Measurements from ENCODE around the gene RBFOX2.
"Not testable (repeated sequence)": the region's sequence is repeated elsewhere in the genome, so short reads cannot be mapped to it uniquely, and the experiment has no call there.

RBFOX2 gene

DNA sequence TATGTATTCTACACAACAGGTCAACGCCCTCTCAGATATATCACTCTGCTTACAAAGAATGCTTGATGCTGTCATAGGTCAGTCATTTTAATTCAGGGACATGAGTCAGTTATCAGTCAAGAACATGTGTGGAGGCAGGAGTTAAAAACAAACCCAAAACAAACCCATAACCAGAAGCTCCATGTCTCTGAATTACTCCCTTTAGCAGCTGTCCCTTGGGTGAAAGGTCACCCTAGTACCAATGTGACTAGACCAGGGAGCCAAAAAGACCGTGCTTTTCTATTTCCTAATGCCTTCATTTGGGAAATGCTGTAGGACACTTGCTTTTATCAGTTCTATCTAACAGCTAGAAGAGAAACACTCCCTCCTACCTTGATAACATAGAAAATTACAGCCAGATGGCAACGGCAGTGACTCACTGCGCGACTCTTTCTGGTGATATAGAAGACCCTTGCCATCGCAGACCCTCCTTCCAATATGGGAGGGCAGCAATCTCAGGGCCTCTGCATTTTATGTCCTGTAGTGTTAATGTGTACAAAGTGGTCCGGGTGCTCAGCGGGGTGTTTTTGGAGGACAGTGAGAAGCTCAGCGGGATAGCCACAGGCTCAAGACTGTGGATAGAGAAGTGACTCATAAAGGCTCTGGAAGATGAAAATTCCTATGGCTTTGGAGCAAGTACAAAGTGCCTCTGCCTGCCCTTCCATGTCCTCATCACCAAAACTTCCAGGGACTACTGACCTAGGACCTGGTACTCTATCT lies 286.1 kb downstream of the RBFOX2 start:
- DNase-seq (ENCODE audit: low spot score) (peak; percentile 84), FAIRE-seq (peak; percentile 85)

DNA sequence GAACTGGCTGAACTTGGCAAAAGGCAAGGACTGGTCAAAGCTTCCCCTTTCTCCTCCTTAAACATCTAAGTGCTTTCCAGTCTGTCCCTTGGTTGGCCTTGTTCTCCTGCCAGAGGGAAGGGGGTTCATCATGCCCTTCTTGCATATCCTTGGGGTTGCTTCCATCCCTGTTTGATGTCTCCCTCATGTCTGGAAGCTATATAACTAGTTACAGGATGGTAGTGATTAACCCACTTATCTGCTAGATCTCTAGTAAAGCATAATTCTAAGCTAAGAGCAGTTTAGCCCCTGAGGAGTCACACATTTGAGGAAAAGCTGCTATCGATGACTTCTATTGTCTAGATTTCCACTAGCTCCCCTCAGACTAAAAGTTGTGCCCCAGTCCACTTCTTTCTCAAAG lies 288.0 kb downstream of the RBFOX2 start:
- DNase-seq (ENCODE audit: low spot score) (no peak), FAIRE-seq (no peak)

DNA sequence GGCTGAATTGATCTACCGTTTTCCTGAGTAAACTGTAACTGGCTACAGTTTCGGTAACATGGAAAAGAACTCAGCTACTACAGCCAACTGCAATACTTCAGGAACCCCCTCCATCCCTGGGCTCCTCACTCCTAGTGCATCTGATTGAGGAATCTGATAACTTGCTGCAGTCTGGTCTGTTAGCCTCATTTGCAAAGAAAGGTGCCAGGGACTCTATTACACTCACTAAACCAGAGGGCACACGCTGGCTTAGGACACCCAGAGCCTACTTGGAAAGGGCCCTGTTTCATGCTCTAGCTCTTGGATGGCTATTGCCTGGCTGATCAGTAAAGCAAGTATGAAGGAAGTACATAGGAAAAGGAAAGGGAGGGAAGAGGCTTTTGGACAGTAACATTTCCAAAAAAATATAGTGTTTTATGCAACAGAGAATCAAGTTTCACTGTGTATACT lies 288.7 kb downstream of the RBFOX2 start:
- no peak for FAIRE-seq
- DNase-seq (ENCODE audit: low spot score): no peak

DNA sequence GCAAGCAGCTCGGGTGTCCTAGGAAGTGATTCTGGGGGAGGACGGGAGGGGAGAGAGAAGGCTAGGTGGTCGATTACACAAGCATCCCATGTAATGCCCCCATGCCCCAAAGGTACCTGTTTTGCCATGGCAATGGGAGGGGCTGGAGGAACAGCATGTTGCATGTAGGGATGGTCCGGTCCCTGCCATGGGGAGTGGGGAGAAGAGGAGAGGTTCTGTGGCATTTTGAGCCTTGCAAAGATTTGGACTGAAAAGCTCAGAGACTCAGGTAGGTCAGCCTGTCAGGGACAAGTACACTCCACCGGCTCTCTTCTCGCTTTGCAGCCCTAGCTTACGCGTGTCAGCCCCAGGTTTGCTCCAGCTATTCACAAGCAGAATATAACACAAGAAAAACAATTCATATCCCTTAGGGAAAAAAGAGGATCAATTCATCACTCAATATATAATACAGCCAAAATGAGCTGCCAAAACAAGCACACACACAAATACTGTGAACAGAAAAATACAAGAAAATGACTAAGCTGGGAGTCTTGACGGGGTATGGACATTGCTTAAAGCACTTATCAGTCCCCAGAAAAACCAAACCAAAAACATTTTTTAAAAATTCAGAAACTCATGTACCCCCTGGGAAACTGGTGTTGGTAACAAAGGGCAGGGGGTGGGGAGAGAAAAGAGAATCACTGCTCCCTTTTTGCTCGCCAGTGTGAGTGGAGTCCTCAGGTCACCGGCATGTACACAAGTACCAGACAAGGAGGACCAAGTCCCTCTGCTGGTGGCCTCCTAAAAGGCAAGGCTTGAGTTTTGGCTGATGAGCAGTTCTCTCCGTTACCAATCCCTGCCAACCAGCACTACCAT lies 289.3 kb downstream of the RBFOX2 start:
- FAIRE-seq: no peak
- DNase-seq (ENCODE audit: low spot score): no peak

DNA sequence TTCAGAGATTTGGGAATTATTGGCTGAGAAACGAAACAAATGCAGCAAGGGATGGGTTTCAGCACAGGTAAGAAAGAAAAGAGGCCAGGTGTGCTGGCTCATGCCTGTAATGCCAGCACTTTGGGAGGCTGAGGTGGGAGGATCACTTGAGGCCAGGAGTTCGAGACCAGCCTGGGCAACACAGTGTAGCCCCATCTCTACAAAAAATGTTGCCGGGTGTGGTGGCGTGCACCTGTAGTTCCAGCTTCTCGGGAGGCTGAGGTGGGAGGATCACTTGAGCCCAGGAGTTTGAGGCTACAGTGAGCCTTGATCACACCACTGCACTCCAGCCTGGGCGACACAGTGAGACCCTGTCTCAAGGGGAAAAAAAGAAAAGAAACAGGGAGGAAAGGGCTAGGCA lies 290.7 kb downstream of the RBFOX2 start:
- FAIRE-seq; DNase-seq (ENCODE audit: low spot score): not testable (repeated sequence)

DNA sequence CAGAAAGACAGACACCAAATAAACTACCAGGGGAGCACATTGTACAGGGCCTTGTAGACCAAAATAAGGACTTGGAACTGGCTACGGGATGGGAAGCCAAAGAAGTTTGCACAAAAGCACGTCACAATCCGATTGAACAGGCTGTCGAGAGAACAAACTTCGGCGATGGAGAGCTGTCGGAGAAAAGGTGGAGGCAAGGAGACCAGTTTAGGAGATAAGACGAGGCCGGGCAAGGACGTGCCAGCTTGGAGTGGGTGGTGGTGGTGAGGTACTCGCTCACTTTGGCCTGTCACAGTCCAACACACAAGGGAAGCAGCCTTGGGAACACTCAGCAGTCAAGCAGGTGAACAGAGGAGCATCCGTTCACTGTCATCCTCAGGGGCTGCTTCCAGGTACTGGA lies 291.9 kb downstream of the RBFOX2 start:
- FAIRE-seq (no peak), DNase-seq (ENCODE audit: low spot score) (no peak)

DNA sequence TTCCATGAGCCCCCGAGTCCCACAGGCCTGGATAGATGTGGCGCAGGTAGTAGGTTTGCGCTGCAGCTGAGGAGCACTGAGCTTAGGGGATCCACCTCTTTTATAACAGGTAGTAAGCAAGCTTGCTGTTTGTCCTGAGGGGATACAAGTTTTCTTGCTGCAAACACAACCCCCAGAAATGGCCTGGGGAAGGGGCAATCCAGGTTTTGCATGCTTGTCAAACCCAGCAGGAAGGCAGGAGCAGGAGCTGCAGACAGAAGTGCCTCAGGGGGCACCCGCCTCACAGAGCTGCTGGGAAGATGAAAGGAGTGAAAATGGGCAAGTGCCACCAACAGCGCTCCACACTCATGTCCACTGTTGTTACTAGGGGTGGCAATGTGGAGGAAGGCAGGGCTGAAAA lies 292.5 kb downstream of the RBFOX2 start:
- no peak for DNase-seq (ENCODE audit: low spot score)
- no peak for FAIRE-seq

DNA sequence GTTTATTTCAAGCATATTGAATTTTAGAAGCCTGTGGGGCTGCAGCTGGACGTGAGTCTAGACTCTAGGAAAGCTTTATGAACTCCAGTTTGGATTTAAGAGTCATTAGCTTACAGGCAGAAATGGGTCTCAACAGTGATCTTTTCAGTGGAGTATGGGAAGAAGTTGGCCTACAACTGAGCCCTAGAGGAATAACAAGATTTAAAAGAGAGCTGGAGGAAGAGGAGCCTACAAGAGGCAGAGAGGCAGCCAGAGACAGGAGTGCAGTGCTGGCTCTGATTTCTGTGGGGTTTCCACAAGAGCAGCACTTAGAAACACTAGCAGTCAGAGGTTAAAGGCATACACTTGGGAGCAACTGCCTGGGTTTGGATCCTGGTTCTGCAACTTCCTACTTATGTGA lies 293.1 kb downstream of the RBFOX2 start:
- DNase-seq (ENCODE audit: low spot score) (no peak), FAIRE-seq (no peak)

DNA sequence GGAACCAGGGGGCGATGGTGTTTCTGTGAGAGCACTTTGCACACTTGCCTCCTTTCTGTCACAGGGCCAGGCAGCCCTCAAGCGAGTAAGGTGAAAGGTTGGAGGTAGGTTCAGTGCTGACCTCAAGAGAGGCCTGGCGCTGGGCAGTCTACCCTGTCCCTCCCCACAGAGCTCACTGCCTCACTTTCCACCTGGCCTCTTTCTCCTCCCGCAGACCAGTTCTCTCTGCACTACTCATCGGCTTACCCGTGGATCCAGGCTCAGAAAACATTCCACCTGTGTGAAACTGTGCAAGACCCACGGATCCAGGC lies 294.2 kb downstream of the RBFOX2 start:
- DNase-seq (ENCODE audit: low spot score): no peak
- FAIRE-seq: no peak

DNA sequence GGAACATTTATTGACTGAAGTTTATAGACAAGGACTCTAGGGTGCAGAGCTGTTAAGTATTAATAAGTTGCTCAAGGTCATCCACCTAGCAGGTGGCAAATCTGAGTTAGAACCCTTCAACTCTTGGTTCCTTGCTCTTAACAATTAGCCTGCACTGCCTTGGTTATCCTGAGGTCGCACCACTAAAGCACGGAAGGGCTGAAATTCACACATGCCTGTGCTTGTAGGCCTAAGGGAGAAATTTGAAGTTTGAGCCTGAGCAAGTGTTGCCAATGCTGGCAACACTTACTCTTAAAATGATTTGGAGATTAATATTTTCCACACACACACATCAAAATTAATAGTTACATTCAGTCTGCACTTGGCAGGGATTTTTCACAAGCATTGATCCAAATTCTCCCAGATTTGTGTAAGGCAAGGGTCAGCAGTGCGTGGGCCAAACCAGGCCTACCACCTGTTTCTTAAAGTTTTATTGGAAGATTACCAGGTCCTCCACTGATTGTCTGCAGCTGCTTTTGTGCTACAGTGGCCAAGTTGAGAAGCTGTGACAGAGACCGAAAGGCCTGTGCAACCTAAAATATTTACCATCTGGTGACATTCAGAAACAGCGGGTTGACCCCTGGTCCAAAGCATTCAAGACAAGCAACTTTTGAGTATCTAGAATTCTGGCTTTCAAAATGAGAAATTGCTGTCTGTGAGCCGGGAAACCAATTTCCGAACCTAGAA lies 294.7 kb downstream of the RBFOX2 start:
- FAIRE-seq: no peak
- DNase-seq (ENCODE audit: low spot score): no peak

DNA sequence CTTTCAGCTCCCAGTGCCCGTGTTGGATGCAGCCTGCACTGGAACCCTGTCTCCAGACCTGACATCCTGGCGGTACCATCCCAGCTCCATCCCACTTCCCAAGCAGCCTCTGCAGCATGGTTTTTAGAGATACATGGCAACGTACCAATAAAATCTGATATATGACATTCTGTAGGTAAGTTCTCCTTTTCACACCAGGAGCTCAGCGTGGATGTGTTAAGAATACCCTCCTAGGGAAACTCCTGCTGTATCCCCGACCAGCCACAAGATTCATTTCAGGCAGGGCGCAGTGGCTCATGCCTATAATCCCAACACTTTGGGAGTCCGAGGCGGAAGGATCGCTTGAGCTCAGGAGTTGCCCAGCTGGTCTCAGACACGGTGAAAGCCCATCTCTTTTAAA lies 295.6 kb downstream of the RBFOX2 start:
- DNase-seq (ENCODE audit: low spot score) (no peak), FAIRE-seq (no peak)

DNA sequence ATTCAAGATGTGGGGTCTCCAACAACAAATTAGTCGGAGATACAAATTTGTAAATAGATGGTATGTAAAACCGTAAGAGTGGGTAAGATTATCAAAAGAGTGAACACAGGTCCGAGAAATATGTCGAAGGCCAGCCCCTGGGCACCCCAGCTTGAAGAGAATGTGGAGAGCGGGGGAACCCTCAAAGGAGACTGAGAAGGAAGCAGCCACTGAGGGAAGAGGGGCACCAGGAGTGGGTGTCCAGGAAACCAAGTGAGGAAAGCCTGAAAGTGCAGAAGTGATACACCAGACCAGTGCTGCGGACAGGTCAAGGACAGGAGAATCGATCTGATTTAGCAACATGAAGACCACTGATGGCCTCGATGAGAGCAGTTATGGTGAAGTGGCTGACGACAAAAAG lies 296.5 kb downstream of the RBFOX2 start:
- FAIRE-seq (no peak), DNase-seq (ENCODE audit: low spot score) (no peak)

DNA sequence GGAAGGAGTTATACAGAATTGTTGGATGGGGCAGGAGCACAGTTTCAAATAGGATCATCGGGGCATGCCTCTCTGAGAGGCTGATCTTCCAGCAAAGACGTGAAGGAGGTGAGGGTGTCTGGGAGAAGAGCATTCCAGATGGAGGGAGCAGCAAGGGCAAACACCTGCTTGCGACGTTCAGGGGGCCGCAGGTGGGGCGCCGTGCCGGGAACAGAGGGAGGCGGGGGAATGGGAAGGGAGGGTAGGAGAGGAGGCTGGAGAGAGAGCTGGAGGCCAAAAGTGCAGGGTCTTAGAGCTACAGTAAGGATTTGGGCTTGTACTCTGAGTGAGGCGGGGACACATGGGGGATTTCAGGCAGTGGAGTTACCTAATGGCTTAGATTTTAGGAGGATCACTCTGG lies 297.3 kb downstream of the RBFOX2 start:
- DNase-seq (ENCODE audit: low spot score): no peak
- no peak for FAIRE-seq

DNA sequence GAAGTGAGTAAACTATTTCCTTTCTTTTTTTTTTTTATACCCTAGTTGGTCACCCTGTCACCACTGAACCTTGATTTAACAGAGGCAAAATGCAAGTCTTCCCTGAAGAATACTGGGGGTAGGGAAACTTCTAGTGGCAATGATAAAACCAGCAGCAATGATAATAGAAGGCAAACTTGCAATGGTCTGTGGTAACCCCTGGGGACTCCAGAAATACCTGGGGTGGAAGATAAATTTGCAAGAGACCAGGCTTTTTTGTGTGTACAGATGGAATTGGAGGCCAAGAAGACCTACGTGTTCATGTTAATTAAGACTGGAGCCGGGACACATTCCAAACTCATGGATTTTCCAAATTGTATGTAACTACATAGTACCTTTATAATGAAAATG lies 299.3 kb downstream of the RBFOX2 start:
- DNase-seq (ENCODE audit: low spot score) (no peak), FAIRE-seq (no peak)

DNA sequence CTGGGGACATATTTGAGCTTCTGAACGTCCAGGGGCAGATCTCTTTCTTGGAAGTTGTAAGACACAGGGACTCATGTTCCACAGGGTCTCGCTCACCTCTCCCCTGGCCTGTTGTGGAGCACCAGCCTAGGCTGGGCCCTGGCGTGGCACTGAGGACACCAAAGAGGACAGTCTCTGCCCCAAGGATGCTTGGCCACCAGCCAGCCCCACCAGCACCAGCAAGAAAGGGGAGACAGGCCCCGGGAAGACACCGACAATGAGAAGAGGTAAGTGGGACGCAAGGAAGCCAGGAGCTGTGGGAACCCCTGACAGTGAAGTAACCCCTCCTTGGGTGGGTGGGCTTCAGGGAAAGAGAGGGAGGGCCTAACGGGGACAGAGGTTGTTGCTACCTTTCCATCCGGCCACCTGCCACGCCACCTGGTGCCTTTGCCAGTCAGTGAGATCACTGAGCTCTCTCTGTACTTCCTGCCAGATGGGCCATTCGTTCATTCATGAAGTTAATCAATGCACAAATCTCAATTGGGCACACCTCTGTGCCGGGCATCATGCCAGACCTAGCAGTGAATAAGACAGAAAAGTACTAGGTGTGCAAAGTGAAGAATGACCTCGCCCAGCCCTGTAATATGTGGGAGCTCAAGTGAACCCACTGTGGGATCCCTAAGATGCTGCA lies 299.9 kb downstream of the RBFOX2 start:
- FAIRE-seq (no peak), DNase-seq (ENCODE audit: low spot score) (no peak)

DNA sequence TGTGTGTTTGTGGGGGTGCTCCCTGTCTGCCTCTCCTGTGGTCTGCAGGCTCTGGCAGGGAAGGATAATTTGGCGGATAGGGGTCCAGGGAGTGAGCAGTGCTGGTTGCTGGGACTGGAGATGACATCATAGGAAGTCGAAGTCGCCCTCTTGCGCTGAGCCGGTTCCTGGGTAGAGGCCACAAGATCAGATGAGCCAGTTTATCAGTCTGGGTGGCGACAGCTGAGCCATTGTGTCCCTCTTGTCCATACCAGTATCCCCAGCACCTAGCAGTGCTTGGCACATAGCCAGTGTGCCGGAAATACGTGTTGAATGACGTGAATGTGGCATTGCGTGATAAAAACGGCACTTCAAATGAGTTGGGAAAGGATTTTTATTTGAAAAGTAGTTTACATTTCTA lies 301.2 kb downstream of the RBFOX2 start:
- no peak for FAIRE-seq
- no peak for DNase-seq (ENCODE audit: low spot score)

DNA sequence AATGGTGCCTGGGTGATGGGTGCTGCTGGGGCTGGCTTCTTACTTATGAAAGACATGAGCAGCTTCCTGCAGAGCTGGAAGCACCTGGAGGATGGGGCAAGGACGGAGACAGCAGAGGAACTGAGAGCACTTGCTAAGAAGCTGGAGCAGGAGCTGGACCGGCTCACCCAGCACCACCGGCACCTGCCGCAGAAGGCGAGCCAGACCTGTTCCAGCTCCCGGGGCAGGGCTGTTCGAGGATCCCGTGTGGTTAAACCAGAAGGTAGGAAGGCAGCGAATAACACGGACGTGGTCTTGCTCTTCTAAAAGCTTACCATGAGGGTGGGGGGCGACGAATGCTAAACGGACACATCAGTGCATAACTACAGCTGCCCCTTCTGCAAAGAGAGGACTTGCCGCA lies 301.7 kb downstream of the RBFOX2 start:
- no peak for FAIRE-seq
- DNase-seq (ENCODE audit: low spot score): no peak

DNA sequence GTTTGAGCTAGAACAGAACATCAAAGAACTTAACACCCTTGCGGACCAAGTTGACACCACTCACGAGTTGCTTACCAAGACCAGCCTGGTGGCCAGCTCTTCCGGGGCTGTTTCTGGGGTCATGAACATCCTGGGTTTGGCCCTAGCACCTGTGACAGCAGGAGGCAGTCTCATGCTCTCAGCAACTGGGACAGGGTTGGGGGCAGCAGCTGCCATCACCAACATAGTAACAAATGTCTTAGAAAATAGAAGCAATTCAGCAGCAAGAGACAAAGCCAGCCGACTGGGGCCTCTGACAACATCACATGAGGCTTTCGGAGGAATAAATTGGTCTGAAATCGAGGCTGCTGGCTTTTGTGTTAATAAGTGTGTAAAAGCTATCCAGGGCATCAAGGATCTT lies 302.2 kb downstream of the RBFOX2 start:
- FAIRE-seq (no peak), DNase-seq (ENCODE audit: low spot score) (no peak)

DNA sequence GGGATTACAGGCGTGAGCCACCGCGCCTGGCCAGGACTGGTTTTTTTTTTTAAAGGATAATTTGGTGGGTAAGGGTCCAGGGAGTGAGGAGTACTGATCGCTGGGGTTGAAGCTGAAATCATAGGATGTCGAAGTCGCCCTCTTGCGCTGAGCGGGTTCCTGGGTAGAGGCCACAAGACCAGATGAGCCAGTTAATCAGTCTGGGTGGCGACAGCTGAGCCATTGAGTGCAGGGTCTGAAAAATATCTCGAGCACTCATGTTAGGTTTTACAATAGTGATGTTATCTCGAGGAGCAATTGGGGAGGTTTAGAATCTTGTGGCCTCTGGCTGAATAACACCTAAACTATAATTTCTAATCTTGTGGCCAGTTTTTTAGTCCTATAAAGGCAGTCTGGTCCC lies 303.1 kb downstream of the RBFOX2 start:
- FAIRE-seq (no peak), DNase-seq (ENCODE audit: low spot score) (no peak)

DNA sequence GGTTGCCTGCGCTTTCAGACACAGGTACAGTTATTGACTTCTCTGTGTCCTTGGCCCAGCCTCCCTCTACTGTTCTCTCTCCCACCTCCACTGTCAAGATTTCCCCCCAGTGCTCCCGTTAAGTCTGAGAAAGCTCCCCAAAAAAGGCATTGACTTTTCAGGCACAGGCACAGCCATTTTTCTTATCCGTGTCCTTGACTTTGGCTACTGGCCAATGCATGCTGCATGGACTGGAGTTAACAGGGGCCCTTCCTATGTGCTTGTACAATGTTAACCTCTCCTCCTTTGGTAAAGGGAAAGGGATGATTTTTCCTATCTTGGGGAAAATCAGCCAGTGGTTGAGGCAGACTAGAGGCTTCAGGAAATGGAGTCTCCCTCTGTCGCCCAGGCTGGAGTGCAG lies 306.7 kb downstream of the RBFOX2 start:
- DNase-seq (ENCODE audit: low spot score) (no peak), FAIRE-seq (no peak)

DNA sequence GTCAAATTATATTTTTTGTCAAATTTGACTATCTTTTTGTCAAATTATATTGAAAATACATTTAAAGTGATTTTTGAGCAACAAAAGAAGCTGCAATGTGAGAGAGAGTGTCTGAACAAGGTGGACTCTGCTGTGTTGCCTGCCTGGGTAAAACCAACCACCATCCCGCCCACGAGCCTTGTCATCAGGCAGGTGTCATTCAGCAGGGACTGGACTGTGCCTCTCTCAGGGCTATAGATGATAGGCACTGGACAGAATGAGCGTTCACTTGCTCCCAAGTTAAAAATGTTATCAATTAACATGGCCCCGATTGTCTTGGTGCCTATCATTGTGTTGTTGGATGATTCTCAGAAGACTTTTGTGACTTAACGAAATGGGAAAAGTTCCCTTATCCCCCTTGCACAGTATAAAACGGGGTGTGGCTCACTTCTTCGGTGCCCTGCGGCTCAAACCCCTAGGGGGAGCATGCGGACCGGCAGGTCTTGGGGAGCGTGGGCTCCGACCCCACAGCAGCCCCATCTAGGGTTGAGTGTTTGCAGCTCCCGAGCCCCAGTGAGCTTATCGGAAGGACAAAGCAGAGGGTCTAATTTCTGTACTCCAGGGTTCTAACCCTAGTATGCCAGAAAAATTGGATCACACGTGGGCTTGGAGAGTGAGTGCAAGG lies 309.3 kb downstream of the RBFOX2 start:
- DNase-seq (ENCODE audit: low spot score) (no peak), FAIRE-seq (no peak)
